Islet precursor cell (in vitro differentiated cells): ENCODE data around the gene RABGAP1L.
A peak's percentile ranks its signal among the peaks of the same experiment; 100 is the strongest.
"Not testable (repeated sequence)": the region's sequence is repeated elsewhere in the genome, so short reads cannot be mapped to it uniquely, and the experiment has no call there.

Experiments
- DNase-seq: peaks from one replicate; pipeline ENCODE4 v3.0.0-alpha.2; 2018

RABGAP1L gene

GRCh38 chr1:174623324-174624035 lies 464.2 kb downstream of the RABGAP1L start:
- no peak for DNase-seq

GRCh38 chr1:174626031-174627025 lies 467.0 kb downstream of the RABGAP1L start:
- DNase-seq = peak; percentile 66

- DNase-seq = no peak
Measured at GRCh38 chr1:174637487-174637886, 478.2 kb downstream of the RABGAP1L start.

- no peak for DNase-seq
Measured at GRCh38 chr1:174639461-174639860, 480.1 kb downstream of the RABGAP1L start.

DNA sequence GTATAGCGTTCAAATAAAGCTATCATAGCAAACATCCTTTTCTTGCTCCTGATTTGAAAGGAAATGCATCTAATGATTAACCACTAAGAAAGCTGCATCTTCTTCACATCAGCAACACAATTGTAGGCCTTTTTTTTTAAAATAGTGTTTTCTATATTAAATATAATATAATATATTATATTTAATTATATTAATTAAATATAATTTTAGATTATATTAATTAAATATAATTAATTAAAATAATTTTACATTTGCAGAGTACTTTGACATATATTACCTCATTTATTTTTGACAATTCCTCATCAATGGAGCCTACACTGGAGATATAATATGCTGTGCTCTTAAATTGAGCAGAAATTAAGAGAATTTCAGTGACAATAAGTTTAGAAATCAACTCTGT lies 481.5 kb downstream of the RABGAP1L start:
- no peak for DNase-seq

DNA sequence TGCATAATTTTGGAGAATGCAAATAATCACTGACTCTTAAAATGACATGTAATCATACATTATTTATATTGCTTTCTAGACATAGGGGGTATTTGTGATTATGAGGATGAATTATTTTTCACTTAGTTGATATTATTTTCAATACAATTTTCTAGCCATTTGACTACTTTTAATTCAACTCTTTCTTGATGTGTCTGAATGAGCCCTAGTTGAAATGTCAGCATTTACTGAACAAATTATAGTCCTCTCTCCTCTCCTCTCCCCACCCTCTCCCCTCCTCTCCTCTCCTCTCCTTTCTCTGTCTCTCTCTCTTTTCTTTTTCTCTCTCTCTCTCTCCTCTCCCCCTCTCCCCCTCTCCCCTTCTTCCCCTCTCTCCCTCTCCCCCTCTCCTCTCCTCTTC lies 483.1 kb downstream of the RABGAP1L start:
- DNase-seq = no peak

- no peak for DNase-seq
Measured at GRCh38 chr1:174643206-174643605, 483.9 kb downstream of the RABGAP1L start.

DNA sequence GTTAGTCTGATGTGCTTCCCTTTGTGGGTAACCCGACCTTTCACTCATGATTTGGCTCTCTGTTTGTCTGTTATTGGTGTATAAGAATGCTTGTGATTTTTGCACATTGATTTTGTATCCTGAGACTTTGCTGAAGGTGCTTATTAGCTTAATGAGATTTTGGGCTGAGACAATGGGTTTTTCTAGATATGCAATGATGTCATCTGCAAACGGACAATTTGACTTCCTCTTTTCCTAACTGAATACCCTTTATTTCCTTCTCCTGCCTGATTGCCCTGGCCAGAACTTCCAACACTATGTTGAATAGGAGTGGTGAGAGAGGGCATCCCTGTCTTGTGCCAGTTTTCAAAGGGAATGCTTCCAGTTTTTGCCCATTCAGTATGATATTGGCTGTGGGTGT lies 490.3 kb downstream of the RABGAP1L start:
- DNase-seq = not testable (repeated sequence)

GRCh38 chr1:174652569-174653280 lies 493.4 kb downstream of the RABGAP1L start:
- DNase-seq = peak; percentile 67

DNA sequence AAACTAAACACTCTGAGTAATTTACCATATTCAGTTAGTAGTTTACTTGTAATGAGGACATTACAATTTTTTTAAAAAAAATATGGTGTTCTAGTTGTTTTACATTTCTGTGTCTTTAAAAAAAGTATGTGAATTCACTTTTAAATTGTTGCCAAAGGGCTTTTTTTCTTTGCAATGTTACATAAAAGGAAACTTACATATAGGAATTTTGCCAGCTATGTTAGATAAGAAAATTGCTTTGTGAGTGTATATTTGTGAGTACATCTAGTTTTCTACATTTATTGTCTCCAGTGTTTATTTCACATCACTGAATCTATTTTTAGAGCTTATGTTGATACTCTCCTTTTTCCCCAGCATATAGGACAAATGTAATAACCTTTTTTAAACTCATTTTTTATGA lies 495.2 kb downstream of the RABGAP1L start:
- DNase-seq = no peak

DNA sequence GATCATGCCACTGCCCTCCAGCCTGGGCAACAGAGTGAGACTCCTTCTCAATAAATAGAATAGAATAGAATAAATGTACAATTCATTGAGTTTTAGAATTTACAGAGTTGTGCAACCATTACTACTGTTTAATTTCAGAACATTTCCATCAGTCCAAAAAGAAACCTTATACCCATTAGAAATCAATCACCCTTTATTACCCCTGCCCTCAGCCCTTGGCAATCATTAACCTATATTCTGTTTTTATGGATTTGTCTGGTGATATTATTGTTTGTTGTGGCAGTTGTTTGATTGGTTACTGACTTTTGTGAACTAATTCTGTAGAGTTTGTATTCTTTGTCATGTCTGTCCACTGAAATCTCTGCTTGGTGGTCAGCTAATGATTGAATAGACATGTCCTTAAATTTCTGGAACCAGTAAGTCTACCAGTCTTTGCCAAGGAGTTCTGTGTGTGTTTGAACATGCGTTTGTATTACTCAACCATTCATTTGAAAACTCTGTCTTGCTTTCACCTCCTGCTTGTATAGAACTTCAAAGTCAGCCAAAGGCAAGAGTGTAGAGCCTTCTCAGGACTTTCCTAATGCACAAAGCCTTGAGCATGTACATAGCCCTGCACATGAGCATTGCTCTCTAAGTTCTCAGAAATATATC lies 497.2 kb downstream of the RABGAP1L start:
- no peak for DNase-seq

DNA sequence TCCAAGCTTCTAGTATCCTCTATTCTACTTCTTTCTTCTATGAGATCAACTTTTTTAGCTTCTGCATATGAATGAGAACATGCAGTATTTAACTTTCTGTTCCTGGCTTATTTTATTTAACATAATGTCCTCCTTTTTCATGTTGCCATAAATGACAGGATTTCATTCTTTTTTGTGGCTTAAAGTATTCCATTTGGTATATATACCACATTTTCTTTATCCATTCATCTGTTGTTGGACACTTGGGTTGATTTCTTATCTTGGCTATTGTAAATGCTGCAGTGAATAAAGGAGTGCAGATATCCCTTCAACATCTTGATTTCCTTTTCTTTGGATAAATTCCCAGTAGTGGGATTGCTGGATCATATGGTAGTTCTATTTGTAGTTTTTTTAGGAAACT lies 498.1 kb downstream of the RABGAP1L start:
- DNase-seq = no peak

GRCh38 chr1:174657893-174658292 lies 498.6 kb downstream of the RABGAP1L start:
- DNase-seq = no peak

DNA sequence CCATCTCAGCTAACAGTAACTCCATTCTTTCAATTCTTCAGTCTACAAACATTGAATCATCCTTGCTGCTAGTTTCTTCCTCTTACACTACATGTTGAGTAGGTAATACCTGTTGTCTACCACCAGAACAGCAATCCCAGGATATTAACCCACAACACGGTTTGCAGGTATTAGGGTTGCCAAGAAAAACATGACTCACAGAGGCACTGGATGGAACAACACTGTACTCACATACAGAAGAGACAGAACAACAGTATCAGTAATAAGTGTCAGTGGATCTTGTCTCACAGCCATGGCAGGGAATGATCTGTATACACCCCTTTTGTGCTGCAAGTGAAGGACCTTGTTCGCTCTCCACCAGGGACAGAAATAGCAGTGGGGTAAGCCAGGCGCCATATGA lies 500.5 kb downstream of the RABGAP1L start:
- no peak for DNase-seq

- DNase-seq = no peak
Measured at GRCh38 chr1:174660476-174660875, 501.2 kb downstream of the RABGAP1L start.

DNA sequence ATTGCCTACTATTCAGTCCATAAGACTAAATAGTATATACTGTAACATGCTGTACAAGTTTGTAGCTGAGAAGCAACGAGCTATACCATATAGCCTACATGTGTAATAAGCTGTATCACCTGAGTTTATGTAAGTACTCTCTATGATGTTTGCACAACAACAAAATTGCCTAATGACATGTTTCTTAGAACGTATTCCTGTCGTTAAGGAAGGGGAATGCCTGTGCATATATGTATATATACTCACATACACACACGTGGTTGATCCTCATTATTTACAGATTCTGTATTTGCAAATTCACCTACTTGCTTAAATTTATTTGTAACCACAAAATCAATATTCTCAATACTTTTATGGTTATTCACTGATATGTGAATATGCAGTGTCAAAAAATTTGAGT lies 504.0 kb downstream of the RABGAP1L start:
- no peak for DNase-seq

GRCh38 chr1:174666248-174666647 lies 506.9 kb downstream of the RABGAP1L start:
- DNase-seq = no peak

GRCh38 chr1:174671826-174672225 lies 512.5 kb downstream of the RABGAP1L start:
- DNase-seq = no peak

- DNase-seq = no peak
Measured at GRCh38 chr1:174676856-174677255, 517.5 kb downstream of the RABGAP1L start.

DNA sequence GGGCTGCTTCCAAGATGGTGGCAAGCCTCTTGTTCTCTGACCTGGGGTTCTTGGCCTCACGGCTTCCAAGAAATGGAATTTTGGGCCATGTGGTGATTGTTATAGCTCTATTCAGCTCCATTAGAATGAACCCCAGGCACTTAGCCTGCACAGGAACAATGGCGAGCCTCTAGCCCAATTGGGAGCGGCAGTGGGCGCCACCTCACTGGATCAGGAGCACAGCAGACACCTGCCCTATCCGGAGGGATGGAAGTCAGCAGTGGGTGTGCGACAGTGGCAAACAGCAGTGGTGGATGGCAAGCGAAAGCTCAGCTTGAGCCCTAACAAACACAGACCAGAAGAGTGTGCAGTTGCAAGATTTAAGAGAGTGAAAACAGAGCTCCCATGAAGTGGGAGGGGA lies 519.3 kb downstream of the RABGAP1L start:
- no peak for DNase-seq

GRCh38 chr1:174680101-174680500 lies 520.8 kb downstream of the RABGAP1L start:
- DNase-seq = no peak

GRCh38 chr1:174682419-174683008 lies 523.2 kb downstream of the RABGAP1L start:
- DNase-seq = no peak
